Neural cell (in vitro differentiated cells): ENCODE data around the gene PHKG1.
"Not testable (repeated sequence)": the region's sequence is repeated elsewhere in the genome, so short reads cannot be mapped to it uniquely, and the experiment has no call there.

Source experiments
- CTCF ChIP-seq: fragments of 450-650 bp; IDR thresholded peaks from 2 replicates; pipeline ENCODE4 v1.5.1; 2014; ENCODE audit warnings: antibody characterized with exemption, mild to moderate bottlenecking, moderate library complexity; ENCODE audit not compliant: poor library complexity, severe bottlenecking
- EP300 ChIP-seq: fragments of 450-650 bp; conservative IDR thresholded peaks from 2 replicates; pipeline ENCODE4 v1.6.1; 2014; ENCODE audit warnings: antibody characterized with exemption, mild to moderate bottlenecking, moderate library complexity; ENCODE audit not compliant: poor library complexity, severe bottlenecking
- EZH2 ChIP-seq: fragments of 200-600, 300-800 bp; shearing (Covaris generic), sonication (generic); IDR thresholded peaks from 2 replicates; pipeline ENCODE4 v1.6.1; 2014; ENCODE audit warnings: antibody characterized with exemption, low read length, borderline replicate concordance, mild to moderate bottlenecking; ENCODE audit not compliant: insufficient read depth, poor library complexity, severe bottlenecking
- MXI1 ChIP-seq: fragments of 450-650 bp; conservative IDR thresholded peaks from 2 replicates; pipeline ENCODE4 v1.6.1; 2014; ENCODE audit warnings: antibody characterized with exemption, mild to moderate bottlenecking; ENCODE audit not compliant: poor library complexity, severe bottlenecking
- POLR2AphosphoS5 ChIP-seq: IDR thresholded peaks from 2 replicates; pipeline ENCODE4 v1.6.1; 2012
- RAD21 ChIP-seq: fragments of 450-650 bp; conservative IDR thresholded peaks from 2 replicates; pipeline ENCODE4 v1.6.1; 2014; ENCODE audit warnings: antibody characterized with exemption, mild to moderate bottlenecking, moderate library complexity
- REST ChIP-seq: IDR thresholded peaks from 2 replicates; pipeline ENCODE4 v1.6.1; 2012; ENCODE audit warnings: borderline replicate concordance
- SMC3 ChIP-seq: fragments of 450-650 bp; conservative IDR thresholded peaks from 2 replicates; pipeline ENCODE4 v1.6.1; 2014; ENCODE audit warnings: antibody characterized with exemption, mild to moderate bottlenecking, moderate library complexity; ENCODE audit not compliant: poor library complexity
- TAF1 ChIP-seq: IDR thresholded peaks from 2 replicates; pipeline ENCODE4 v1.6.1; 2012; ENCODE audit warnings: low read depth

GRCh38 chr7:56112244-56112643 lies 19.5 kb upstream of the PHKG1 start:
- TF ChIP-seq CTCF, EZH2, POLR2AphosphoS5, EP300, TAF1, RAD21, MXI1, REST, SMC3: not testable (repeated sequence)
